KMS-11 (cell line): ENCODE results near the gene ESD.

Experiments used
- H2AFZ ChIP-seq: fragments of 200-600 bp; sonication (generic); 2 replicates; pipeline ENCODE4 v1.6.1; 2016; ENCODE audit warnings: antibody characterized with exemption, mixed run types, low read depth
- H3K27ac ChIP-seq: fragments of 200-600 bp; sonication (generic); 2 replicates; pipeline ENCODE4 v1.6.1; 2016; ENCODE audit warnings: mild to moderate bottlenecking, mixed run types
- H3K27me3 ChIP-seq: fragments of 200-600 bp; sonication (generic); 2 replicates; pipeline ENCODE4 v1.6.1; 2017; ENCODE audit warnings: mild to moderate bottlenecking, low read depth, mixed run types, moderate library complexity; ENCODE audit not compliant: insufficient read depth
- H3K36me3 ChIP-seq: fragments of 200-600 bp; sonication (generic); 2 replicates; pipeline ENCODE4 v1.6.1; 2017; ENCODE audit warnings: mild to moderate bottlenecking, mixed run types; ENCODE audit not compliant: insufficient read depth
- H3K4me1 ChIP-seq: fragments of 200-600 bp; sonication (generic); 2 replicates; pipeline ENCODE4 v1.6.1; 2016; ENCODE audit warnings: mild to moderate bottlenecking, low read depth, mixed run types; ENCODE audit not compliant: poor library complexity, severe bottlenecking
- H3K4me2 ChIP-seq: fragments of 200-600 bp; sonication (generic); 2 replicates; pipeline ENCODE4 v1.7.0; 2016; ENCODE audit warnings: mild to moderate bottlenecking, mixed run types
- H3K4me3 ChIP-seq: fragments of 200-600 bp; sonication (generic); IDR thresholded peaks from 2 replicates; pipeline ENCODE4 v1.6.1; 2017; ENCODE audit warnings: low read depth, low read length, mixed read lengths; ENCODE audit not compliant: insufficient read depth
- H3K79me2 ChIP-seq: fragments of 200-600 bp; sonication (generic); 2 replicates; pipeline ENCODE4 v1.6.1; 2016; ENCODE audit warnings: low read depth, mixed run types; ENCODE audit not compliant: insufficient read depth
- H3K9ac ChIP-seq: fragments of 200-600 bp; sonication (generic); 2 replicates; pipeline ENCODE4 v1.6.1; 2016; ENCODE audit warnings: mild to moderate bottlenecking, mixed run types
- H4K20me1 ChIP-seq: fragments of 200-600 bp; sonication (generic); 2 replicates; pipeline ENCODE4 v1.6.1; 2016; ENCODE audit warnings: mild to moderate bottlenecking, mixed run types; ENCODE audit not compliant: insufficient read depth
- CTCF ChIP-seq: fragments of 200-600 bp; sonication (generic); conservative IDR thresholded peaks from 2 replicates; pipeline ENCODE4 v1.6.1; 2017; ENCODE audit warnings: low read depth, mild to moderate bottlenecking, antibody characterized with exemption, low read length, moderate library complexity, mixed read lengths

Gene ESD

GRCh38 chr13:46745062-46745461 lies 51.9 kb downstream of the ESD start:
- no peak for TF ChIP-seq CTCF
- H3K27me3 ChIP-seq = no peaks in the 10 kb centered on the region
- H4K20me1 ChIP-seq = no peaks in the 10 kb centered on the region
- H3K4me3 ChIP-seq = no peak overlapping the region
- no peaks in the 10 kb centered on the region for H3K36me3 ChIP-seq
- no peak overlapping the region for H3K27ac ChIP-seq
- no peak overlapping the region for H2AFZ ChIP-seq
- H3K9ac ChIP-seq = no peak overlapping the region
- no peaks in the 10 kb centered on the region for H3K79me2 ChIP-seq
- H3K4me2 ChIP-seq = no peak overlapping the region
- H3K4me1 ChIP-seq = no peaks in the 10 kb centered on the region

- Histone ChIP-seq H4K20me1 (no peaks in the 10 kb centered on the region), H3K79me2 (no peaks in the 10 kb centered on the region), H3K36me3 (no peaks in the 10 kb centered on the region), H3K4me3 (no peak overlapping the region), H3K27ac (no peak overlapping the region), H3K27me3 (no peaks in the 10 kb centered on the region), H2AFZ (no peak overlapping the region), H3K4me2 (no peak overlapping the region), H3K4me1 (no peaks in the 10 kb centered on the region), H3K9ac (no peak overlapping the region)
- TF ChIP-seq CTCF = no peak
Measured at GRCh38 chr13:46743191-46743590, 53.8 kb downstream of the ESD start.

DNA sequence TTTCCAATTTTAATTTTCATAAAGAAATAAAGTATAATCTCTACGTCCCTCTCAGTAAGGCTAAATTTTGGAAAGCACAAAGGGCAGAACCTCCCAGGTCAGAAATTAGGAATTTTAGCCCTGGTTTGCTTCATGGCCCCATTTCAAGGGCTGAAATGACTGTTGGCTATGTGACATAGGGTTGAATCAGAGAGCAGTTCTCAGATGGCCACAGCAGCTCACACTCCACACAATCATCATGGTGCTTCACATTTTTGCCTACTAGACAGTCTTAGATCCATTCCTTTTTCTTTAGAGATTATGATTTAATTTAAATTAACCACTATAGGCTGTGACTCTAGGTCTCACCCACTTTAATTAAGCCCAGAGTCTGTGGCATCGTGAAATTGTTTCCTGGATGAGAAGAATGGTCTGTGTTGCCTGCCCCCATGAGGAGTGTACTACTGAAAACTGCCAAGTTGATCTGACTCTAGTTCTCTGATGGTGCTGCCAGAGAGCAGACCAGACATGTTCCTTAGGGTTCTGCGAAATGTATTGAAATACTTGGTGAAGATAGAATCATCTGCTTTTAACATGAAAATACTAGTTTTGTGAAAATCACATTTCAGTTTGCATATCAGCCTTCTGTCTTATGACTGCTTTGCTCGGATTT lies 57.4 kb downstream of the ESD start:
- no peak for TF ChIP-seq CTCF
- no peak overlapping the region for H3K4me2 ChIP-seq
- no peaks in the 10 kb centered on the region for H3K4me1 ChIP-seq
- H3K79me2 ChIP-seq = no peaks in the 10 kb centered on the region
- H4K20me1 ChIP-seq = no peaks in the 10 kb centered on the region
- no peak overlapping the region for H2AFZ ChIP-seq
- no peak overlapping the region for H3K27ac ChIP-seq
- H3K9ac ChIP-seq = no peak overlapping the region
- no peaks in the 10 kb centered on the region for H3K27me3 ChIP-seq
- no peaks in the 10 kb centered on the region for H3K36me3 ChIP-seq
- no peak overlapping the region for H3K4me3 ChIP-seq

DNA sequence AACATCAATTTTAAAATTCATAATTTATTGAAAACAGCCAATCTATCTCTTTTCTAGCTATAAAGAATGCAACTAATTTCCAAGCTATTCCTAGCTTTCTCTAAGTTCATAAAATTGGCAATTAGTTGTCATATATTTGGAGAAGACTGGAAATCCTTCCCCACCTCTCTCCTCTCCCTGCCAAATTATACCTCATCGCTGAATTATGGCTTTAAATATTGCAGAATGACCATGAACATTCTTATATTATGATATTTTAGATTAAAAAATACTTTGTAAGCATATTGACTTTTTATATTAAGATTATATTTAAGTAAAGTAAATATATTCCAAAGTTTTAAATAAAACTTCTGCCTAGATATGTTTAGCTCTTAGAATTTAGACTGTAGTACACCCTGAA lies 58.2 kb downstream of the ESD start:
- Histone ChIP-seq H3K79me2 (no peaks in the 10 kb centered on the region), H3K4me1 (no peaks in the 10 kb centered on the region), H3K9ac (no peak overlapping the region), H3K27me3 (no peaks in the 10 kb centered on the region), H4K20me1 (no peaks in the 10 kb centered on the region), H2AFZ (no peak overlapping the region), H3K36me3 (no peaks in the 10 kb centered on the region), H3K4me3 (no peak overlapping the region), H3K4me2 (no peak overlapping the region), H3K27ac (no peak overlapping the region)
- no peak for TF ChIP-seq CTCF
